Nephron progenitor cell (in vitro differentiated cells): ENCODE data around the gene DBN1.
"Not testable (repeated sequence)": the region's sequence is repeated elsewhere in the genome, so short reads cannot be mapped to it uniquely, and the experiment has no call there.

ENCODE experiments used
- DNase-seq: peaks from one replicate; pipeline ENCODE4 v3.0.0; 2021
- H3K27ac Mint-ChIP-seq: 2 replicates; pipeline ENCODE4 v1.8.0; 2021; ENCODE audit warnings: mild to moderate bottlenecking, moderate library complexity, mixed read lengths
- H3K27me3 Mint-ChIP-seq: 2 replicates; pipeline ENCODE4 v1.8.0; 2021; ENCODE audit warnings: mild to moderate bottlenecking, low read depth, mixed read lengths; ENCODE audit not compliant: poor library complexity
- H3K36me3 Mint-ChIP-seq: 2 replicates; pipeline ENCODE4 v1.8.0; 2021; ENCODE audit warnings: low read depth, mixed read lengths
- H3K4me1 Mint-ChIP-seq: 2 replicates; pipeline ENCODE4 v1.8.0; 2021; ENCODE audit warnings: mixed read lengths
- H3K4me3 Mint-ChIP-seq: 2 replicates; pipeline ENCODE4 v1.8.0; 2021; ENCODE audit warnings: mild to moderate bottlenecking, moderate library complexity, mixed read lengths
- H3K9me3 Mint-ChIP-seq: 2 replicates; pipeline ENCODE4 v1.8.0; 2021; ENCODE audit warnings: mild to moderate bottlenecking, moderate library complexity, mixed read lengths
- CTCF ChIP-seq: fragments of 200-600 bp; sonication (generic); IDR thresholded peaks from 2 replicates; pipeline ENCODE4 v1.5.0; 2021; ENCODE audit warnings: antibody characterized with exemption

DBN1 gene

GRCh38 chr5:177423671-177424070, 49.8 kb downstream of the DBN1 start:
- no peak overlapping the region for H3K4me3 Mint-ChIP-seq
- H3K27ac Mint-ChIP-seq, result no peak overlapping the region
- DNase-seq, result no peak
- no peaks in the 10 kb centered on the region for H3K27me3 Mint-ChIP-seq
- H3K9me3 Mint-ChIP-seq, result no peaks in the 10 kb centered on the region
- TF ChIP-seq CTCF, result no peak
- H3K36me3 Mint-ChIP-seq, result no peaks in the 10 kb centered on the region
- H3K4me1 Mint-ChIP-seq, result peaks cover 46% of the 10 kb centered on the region

GRCh38 chr5:177421062-177421798, 52.2 kb downstream of the DBN1 start:
- Mint-ChIP-seq H3K4me3 (no peak overlapping the region), H3K36me3 (no peaks in the 10 kb centered on the region), H3K27me3 (no peaks in the 10 kb centered on the region), H3K9me3 (no peaks in the 10 kb centered on the region), H3K4me1 (peaks cover 29% of the 10 kb centered on the region), H3K27ac (no peak overlapping the region)
- no peak for TF ChIP-seq CTCF
- DNase-seq, result no peak

GRCh38 chr5:177420472-177420871, 53.0 kb downstream of the DBN1 start:
- not testable (repeated sequence) for H3K27me3 Mint-ChIP-seq, DNase-seq, H3K27ac Mint-ChIP-seq, H3K36me3 Mint-ChIP-seq, H3K4me3 Mint-ChIP-seq, H3K9me3 Mint-ChIP-seq
- peaks cover 22% of the 10 kb centered on the region for H3K4me1 Mint-ChIP-seq

GRCh38 chr5:177419046-177419445, 54.4 kb downstream of the DBN1 start:
- no peak for TF ChIP-seq CTCF

GRCh38 chr5:177417081-177417480, 56.4 kb downstream of the DBN1 start:
- not testable (repeated sequence) for H3K4me3 Mint-ChIP-seq, H3K36me3 Mint-ChIP-seq, DNase-seq, H3K27ac Mint-ChIP-seq, H3K9me3 Mint-ChIP-seq
- H3K27me3 Mint-ChIP-seq, result peaks cover 13% of the 10 kb centered on the region
- peaks cover 15% of the 10 kb centered on the region for H3K4me1 Mint-ChIP-seq

More at GRCh38 chr5:177419046-177419445, 54.4 kb downstream of the DBN1 start:
- no peaks in the 10 kb centered on the region for H3K9me3 Mint-ChIP-seq
- no peak for DNase-seq
- peaks cover 6% of the 10 kb centered on the region for H3K27me3 Mint-ChIP-seq
- no peaks in the 10 kb centered on the region for H3K36me3 Mint-ChIP-seq
- peaks cover 9% of the 10 kb centered on the region for H3K4me1 Mint-ChIP-seq
- no peak overlapping the region for H3K4me3 Mint-ChIP-seq
- no peak overlapping the region for H3K27ac Mint-ChIP-seq

- H3K4me1 Mint-ChIP-seq, result peaks cover 12% of the 10 kb centered on the region
- no peak overlapping the region for H3K27ac Mint-ChIP-seq
- DNase-seq, result no peak
- no peak overlapping the region for H3K4me3 Mint-ChIP-seq
- H3K27me3 Mint-ChIP-seq, result peaks cover 22% of the 10 kb centered on the region
- H3K9me3 Mint-ChIP-seq, result no peaks in the 10 kb centered on the region
- no peaks in the 10 kb centered on the region for H3K36me3 Mint-ChIP-seq
- TF ChIP-seq CTCF, result no peak
Measured at GRCh38 chr5:177414481-177414880, 59.0 kb downstream of the DBN1 start.

- Mint-ChIP-seq H3K4me1 (peaks cover 12% of the 10 kb centered on the region), H3K27me3 (peaks cover 40% of the 10 kb centered on the region), H3K27ac (no peak overlapping the region), H3K4me3 (no peak overlapping the region), H3K9me3 (no peaks in the 10 kb centered on the region), H3K36me3 (no peaks in the 10 kb centered on the region)
- TF ChIP-seq CTCF, result no peak
- DNase-seq, result no peak
Measured at GRCh38 chr5:177412603-177413233, 60.7 kb downstream of the DBN1 start.
